WI38 (cell line): ENCODE results near the gene GPR68.

Experiments used
- H3K4me3 ChIP-seq: 2 replicates; pipeline ENCODE4 v1.5.1; 2011; ENCODE audit warnings: low read depth, mild to moderate bottlenecking, control low read depth, low read length
- TF ChIP-seq, protein P1 (sequence below): IDR thresholded peaks from 2 replicates; pipeline ENCODE4 v1.5.1; 2012; ENCODE audit warnings: low read depth, mild to moderate bottlenecking, control low read depth, low read length

Gene GPR68

DNA sequence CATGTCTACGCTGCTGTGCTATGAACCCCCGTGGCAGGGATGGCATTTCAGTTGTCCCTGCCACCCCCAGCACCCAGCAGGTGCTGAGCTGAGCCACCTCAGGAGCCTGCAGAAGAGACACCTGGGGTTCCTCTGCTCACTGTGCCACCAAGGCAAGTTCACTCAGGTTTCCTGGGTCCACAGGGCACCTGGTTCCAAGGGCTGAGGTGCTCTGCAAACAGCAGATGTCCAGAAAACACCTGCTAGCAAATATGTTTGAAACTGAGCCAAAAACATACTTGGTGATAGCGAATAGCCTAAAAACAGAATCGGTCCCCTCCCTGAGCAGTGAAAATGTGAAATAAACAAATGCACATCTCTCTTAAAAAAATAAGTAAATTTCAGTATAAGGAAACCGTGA lies 35.6 kb upstream of the GPR68 start:
- TF ChIP-seq, protein P1, sequence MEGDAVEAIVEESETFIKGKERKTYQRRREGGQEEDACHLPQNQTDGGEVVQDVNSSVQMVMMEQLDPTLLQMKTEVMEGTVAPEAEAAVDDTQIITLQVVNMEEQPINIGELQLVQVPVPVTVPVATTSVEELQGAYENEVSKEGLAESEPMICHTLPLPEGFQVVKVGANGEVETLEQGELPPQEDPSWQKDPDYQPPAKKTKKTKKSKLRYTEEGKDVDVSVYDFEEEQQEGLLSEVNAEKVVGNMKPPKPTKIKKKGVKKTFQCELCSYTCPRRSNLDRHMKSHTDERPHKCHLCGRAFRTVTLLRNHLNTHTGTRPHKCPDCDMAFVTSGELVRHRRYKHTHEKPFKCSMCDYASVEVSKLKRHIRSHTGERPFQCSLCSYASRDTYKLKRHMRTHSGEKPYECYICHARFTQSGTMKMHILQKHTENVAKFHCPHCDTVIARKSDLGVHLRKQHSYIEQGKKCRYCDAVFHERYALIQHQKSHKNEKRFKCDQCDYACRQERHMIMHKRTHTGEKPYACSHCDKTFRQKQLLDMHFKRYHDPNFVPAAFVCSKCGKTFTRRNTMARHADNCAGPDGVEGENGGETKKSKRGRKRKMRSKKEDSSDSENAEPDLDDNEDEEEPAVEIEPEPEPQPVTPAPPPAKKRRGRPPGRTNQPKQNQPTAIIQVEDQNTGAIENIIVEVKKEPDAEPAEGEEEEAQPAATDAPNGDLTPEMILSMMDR = no peak

DNA sequence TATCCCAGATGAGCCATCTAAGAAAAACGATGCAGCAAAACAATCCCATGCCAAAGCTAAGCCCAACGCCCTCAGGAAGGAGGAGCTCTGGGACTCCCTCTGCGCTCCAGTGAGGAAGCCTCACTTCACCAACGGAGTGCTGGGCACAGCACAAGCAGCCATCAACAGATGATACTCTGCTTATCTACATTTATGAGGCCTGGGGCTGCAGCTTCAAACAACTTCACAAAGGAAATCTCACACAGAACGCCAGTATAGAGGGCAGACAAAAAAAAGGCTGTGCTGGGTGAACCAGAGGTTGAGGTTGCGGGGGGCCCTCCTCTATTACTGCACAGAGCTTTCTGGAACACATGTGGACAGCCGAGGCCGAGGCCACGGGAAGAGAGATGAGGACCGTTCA lies 34.9 kb upstream of the GPR68 start:
- TF ChIP-seq, protein P1 = no peak
- H3K4me3 ChIP-seq = no peak overlapping the region

More for the DNA sequence above, 35.6 kb upstream of the GPR68 start:
- no peak overlapping the region for H3K4me3 ChIP-seq

DNA sequence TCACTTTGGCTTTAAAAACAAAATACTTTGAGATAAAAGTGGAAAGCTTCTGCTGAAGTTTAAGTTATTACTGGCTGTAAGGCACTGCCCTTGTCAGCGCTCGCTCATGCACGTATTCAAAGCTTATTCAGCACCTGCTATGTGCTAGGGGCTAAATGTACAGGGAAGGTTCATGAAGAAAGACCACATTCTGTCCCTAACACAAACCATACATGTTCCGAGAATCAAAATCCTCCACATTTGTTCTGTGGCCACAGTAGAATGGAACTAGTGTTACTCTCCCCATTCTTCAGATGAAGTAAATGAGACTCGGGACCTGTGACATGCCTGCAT lies 33.8 kb upstream of the GPR68 start:
- no peak overlapping the region for H3K4me3 ChIP-seq
- TF ChIP-seq, protein P1 = no peak

DNA sequence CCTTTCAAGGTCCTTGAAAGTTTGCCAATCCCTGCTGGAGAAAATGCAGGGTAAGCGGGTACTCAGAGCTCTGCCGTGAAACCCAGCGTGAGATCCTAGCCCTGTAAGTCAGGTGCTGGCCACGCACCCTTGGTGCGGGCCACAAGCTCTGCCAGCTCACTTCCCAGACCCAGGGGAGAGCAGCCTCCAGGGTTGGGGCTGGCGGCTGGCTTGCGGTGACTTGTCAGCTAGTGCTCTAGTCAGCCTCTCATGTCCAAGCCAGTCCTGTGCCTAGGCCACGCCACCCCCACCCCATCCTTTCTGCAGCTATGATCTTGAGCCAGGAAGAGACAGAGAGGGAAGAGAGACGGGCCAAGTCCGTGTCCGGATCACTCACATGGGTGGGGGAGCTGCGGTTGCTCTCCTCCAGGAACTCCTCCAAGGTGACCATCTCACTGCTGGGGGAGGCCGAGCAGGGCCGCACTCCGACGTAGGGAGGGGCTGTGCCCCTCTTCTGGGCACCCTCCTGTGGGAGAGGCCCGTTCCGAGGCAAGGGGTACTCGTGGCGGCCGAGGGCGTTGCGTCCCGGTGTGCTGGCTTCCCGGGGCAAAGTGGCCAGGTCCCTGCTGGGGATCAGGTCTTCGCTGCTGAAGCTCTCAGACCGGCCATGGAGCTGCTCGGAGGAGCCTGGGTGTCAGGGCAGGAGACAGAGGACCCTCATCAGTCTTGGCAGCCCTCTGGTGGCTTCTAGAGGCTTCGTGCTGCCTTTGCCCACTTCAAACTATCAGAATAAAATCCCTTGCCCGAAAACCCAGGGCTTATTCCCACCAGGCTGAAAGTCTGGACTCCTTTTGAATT lies 33.3 kb upstream of the GPR68 start:
- no peak overlapping the region for H3K4me3 ChIP-seq
- TF ChIP-seq, protein P1 = no peak

DNA sequence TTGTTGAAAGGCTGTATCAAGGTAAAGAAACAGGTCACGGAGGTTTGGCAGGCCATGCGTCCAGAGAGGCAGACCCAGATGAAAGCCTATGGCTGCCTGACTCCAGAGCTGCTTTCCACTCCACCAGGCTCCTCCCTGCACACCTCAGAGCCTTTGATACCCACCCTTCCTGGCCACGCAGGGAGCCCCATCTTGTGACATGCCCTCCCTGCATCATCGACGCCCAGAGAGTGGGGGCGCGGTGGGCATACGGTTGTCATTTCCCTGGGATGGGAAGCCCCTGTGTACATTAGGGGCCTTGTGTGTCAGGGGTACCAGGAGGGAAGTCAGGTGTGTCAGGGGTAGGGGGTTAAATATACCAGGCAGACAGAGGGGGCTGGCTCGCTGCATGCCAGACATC lies 30.3 kb upstream of the GPR68 start:
- no peak overlapping the region for H3K4me3 ChIP-seq
- TF ChIP-seq, protein P1 = no peak

DNA sequence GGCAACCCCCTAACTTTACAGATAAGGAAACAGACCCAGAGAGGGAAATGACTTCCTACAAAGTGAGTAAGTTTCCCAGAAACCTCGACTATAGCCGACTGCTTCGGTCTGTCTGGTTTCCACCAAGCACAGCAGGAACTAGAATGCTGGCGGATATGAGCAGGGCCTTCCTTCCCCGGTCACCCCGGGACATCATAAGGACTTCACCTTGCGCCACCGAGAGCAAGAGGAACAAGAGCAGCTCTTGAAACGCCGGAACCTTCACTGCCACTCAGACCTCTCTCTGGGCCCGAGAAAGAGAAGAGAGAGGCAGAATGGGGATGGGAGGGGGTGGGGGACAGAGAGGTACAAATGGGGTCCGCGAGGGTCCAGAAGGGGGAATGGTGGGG lies 29.4 kb upstream of the GPR68 start:
- no peak overlapping the region for H3K4me3 ChIP-seq
- TF ChIP-seq, protein P1 = no peak

DNA sequence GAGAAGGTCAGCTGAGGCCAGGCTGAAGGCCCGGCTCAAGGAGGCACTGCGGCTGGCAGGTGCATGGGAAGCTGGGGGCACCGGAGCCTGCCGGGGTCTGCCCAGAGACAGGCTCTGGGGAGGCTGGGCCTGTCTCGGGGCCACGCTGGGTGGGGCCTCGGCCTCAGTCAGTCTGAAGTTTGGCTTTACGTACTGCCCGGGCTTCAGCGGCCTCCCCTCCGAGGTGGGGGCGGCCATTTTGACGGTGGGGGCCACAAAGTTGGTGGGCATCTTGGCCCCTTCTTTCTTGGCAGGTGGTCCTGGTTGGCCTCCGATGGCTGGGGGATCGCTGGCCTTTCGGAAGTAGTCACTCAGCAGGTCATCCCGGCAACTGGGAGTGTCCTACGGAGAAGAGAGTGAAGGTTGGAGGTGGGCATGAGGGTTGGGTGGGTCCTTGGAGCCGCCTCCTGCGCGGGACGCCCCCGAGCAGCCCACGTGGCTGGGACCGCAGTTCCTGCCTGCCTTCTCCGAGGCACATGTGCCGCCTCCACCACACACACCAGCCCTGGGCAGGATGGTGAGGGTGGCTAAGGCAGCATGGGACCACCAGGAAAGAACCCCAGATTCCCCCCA lies 28.9 kb upstream of the GPR68 start:
- H3K4me3 ChIP-seq = no peak overlapping the region
- TF ChIP-seq, protein P1 = no peak
